Activated naive CD4-positive, alpha-beta T cell treated with anti-CD3 and anti-CD28 coated beads for 36 hours (primary cell): ENCODE results near the gene SHC2. TPM values are rescaled to one million over a fixed set of nuclear protein-coding genes. Genes with fewer than 3 reads are reported as not detected.

Experiments used
- CTCF ChIA-PET: fragments of 350-600 bp; sonication (Branson Sonifier 250); formaldehyde crosslinking; loops from one replicate; lab custom pipeline; 2021; ENCODE audit warnings: antibody characterized with exemption; lab: Charles Lee
- DNase-seq: peaks from one replicate; pipeline ENCODE4 v3.0.0-alpha.2; 2020
- H3K27ac Mint-ChIP-seq: one replicate; pipeline ENCODE4 v1.8.0; 2021; ENCODE audit warnings: mild to moderate bottlenecking, mixed read lengths
- H3K27me3 Mint-ChIP-seq: one replicate; pipeline ENCODE4 v1.8.0; 2021; ENCODE audit warnings: low read depth, mixed read lengths
- H3K36me3 Mint-ChIP-seq: one replicate; pipeline ENCODE4 v1.8.0; 2021; ENCODE audit warnings: low read depth, mixed read lengths
- H3K4me1 Mint-ChIP-seq: one replicate; pipeline ENCODE4 v1.8.0; 2021; ENCODE audit warnings: low read depth, mixed read lengths
- H3K4me3 Mint-ChIP-seq: one replicate; pipeline ENCODE4 v1.8.0; 2021; ENCODE audit warnings: mild to moderate bottlenecking, moderate library complexity, mixed read lengths
- H3K9me3 Mint-ChIP-seq: one replicate; pipeline ENCODE4 v1.8.0; 2021; ENCODE audit warnings: mixed read lengths
- intact Hi-C: fragments of 100-400 bp; cut with micrococcal nuclease; formaldehyde crosslinking; loops from one replicate; pipeline ENCODE4 v1.15.1; 2023
- total RNA-seq, 2 experiments: library from RNA; stranded (reverse); gene quantifications; one replicate each; pipeline ENCODE4 v1.2.3, GENCODE V29; 2021

Gene SHC2
- total RNA-seq, 2 experiments from 2014 or later, result not detected

DNA sequence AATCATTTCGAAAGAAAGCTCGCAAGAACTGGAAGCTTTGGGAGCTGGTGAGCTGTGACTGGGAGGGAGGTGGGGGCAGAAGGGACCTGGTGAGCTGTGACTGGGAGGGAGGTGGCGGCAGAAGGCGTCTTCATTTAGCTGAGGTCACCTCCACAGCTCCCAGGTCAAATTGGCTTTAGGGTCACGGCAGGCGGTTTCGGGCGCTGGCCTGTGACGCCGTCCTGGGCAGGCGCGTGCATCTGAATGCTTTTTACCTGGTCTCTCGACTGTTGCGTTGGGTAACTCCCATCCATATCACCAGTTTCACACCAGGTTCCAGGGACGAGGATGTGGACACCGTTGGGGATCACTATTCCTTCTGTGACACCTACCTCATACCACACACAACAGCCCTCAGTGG is 81.0 kb downstream of the SHC2 start:
- CTCF ChIA-PET, result no interaction called here
- no peak overlapping the region for H3K27ac Mint-ChIP-seq
- H3K27me3 Mint-ChIP-seq, result peaks cover 25% of the 10 kb centered on the region
- DNase-seq, result no peak
- peaks cover 24% of the 10 kb centered on the region for H3K4me1 Mint-ChIP-seq
- no peaks in the 10 kb centered on the region for H3K9me3 Mint-ChIP-seq
- H3K36me3 Mint-ChIP-seq, result no peaks in the 10 kb centered on the region
- intact Hi-C loops, result no loop called here
- H3K4me3 Mint-ChIP-seq, result no peak overlapping the region

- no peaks in the 10 kb centered on the region for H3K36me3 Mint-ChIP-seq
- no peak overlapping the region for H3K27ac Mint-ChIP-seq
- H3K27me3 Mint-ChIP-seq, result peaks cover 15% of the 10 kb centered on the region
- CTCF ChIA-PET, result no interaction called here
- H3K4me3 Mint-ChIP-seq, result no peak overlapping the region
- peaks cover 14% of the 10 kb centered on the region for H3K4me1 Mint-ChIP-seq
- intact Hi-C loops, result no loop called here
- H3K9me3 Mint-ChIP-seq, result no peaks in the 10 kb centered on the region
- no peak for DNase-seq
Observed at GRCh38 chr19:378706-379105, 82.1 kb downstream of the SHC2 start.

- Mint-ChIP-seq H3K36me3 (no peaks in the 10 kb centered on the region), H3K4me1 (peaks cover 7% of the 10 kb centered on the region), H3K4me3 (no peak overlapping the region), H3K27me3 (peaks cover 10% of the 10 kb centered on the region), H3K9me3 (no peaks in the 10 kb centered on the region), H3K27ac (no peak overlapping the region)
- CTCF ChIA-PET, result no interaction called here
- intact Hi-C loops, result no loop called here
- no peak for DNase-seq
Observed at GRCh38 chr19:377801-378581, 82.8 kb downstream of the SHC2 start.

DNA sequence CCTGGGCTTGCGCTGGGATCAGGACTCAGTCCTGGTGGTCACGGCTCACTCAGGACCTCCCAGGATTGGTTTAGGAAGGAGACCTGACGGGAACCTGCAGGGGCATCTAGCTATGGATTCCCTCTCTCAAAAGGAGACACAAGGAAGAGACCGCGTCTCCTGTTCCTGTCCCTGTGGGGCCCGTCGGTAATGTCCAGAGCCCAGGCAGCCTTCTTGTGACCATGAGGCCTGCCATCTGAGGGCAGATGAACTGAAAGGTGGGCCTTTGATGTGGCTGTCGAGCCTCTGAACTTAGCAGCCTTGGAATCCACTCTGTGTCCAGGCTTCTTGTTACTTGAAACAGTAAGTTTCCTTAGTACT is 84.7 kb downstream of the SHC2 start:
- intact Hi-C loops, result no loop called here
- Mint-ChIP-seq H3K4me3 (no peak overlapping the region), H3K9me3 (no peaks in the 10 kb centered on the region), H3K27ac (no peak overlapping the region), H3K27me3 (peaks cover 12% of the 10 kb centered on the region), H3K36me3 (no peaks in the 10 kb centered on the region), H3K4me1 (no peaks in the 10 kb centered on the region)
- DNase-seq, result no peak
- CTCF ChIA-PET, result no interaction called here

DNA sequence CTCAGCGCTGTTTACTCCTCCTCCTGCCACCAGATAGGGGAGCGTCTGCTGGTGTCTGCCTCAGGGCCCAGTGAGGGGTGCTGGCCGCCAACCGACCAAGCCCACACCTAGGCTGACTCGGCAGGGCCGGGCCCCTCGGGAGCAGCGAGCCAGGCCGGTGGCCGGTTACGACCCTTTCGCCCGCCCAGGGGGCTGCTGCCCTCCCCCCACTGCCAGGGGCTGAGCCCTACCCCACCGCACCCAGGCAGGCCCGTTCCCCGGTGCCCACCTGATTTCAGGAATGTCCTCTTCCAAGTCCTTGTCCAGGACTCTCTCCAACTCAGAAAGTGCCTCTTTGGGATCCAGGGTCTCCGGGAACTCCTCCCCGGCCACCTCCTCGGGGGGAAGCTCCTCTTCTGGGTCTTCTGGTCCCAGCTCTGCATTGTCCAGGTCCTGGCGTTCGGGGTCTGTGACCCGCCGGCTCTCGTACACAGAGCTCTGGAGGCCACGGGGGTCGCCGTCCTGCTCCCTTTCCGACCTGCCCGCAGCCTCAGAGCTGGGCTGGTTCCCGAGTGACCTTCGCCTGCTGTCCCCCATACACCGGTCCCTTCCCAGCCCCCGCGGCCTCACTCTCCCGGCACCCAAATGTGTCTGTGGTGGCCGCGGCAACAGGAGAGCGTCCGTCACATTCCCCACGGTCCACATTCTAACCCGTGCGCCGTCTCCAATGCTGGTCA is 85.3 kb downstream of the SHC2 start:
- CTCF ChIA-PET, result no interaction called here
- Mint-ChIP-seq H3K27me3 (peaks cover 12% of the 10 kb centered on the region), H3K9me3 (no peaks in the 10 kb centered on the region), H3K27ac (no peak overlapping the region), H3K4me1 (no peaks in the 10 kb centered on the region), H3K4me3 (no peak overlapping the region), H3K36me3 (no peaks in the 10 kb centered on the region)
- intact Hi-C loops, result no loop called here
- DNase-seq, result no peak

- no peaks in the 10 kb centered on the region for H3K9me3 Mint-ChIP-seq
- H3K4me3 Mint-ChIP-seq, result no peak overlapping the region
- peaks cover 12% of the 10 kb centered on the region for H3K27me3 Mint-ChIP-seq
- no peak overlapping the region for H3K27ac Mint-ChIP-seq
- CTCF ChIA-PET, result no interaction called here
- intact Hi-C loops, result no loop called here
- H3K36me3 Mint-ChIP-seq, result no peaks in the 10 kb centered on the region
- H3K4me1 Mint-ChIP-seq, result no peaks in the 10 kb centered on the region
- DNase-seq, result no peak
Observed at GRCh38 chr19:374886-375235, 86.0 kb downstream of the SHC2 start.

GRCh38 chr19:374183-374885 is 86.5 kb downstream of the SHC2 start:
- Mint-ChIP-seq H3K4me3 (no peak overlapping the region), H3K27ac (no peak overlapping the region), H3K9me3 (no peaks in the 10 kb centered on the region), H3K36me3 (no peaks in the 10 kb centered on the region), H3K4me1 (no peaks in the 10 kb centered on the region), H3K27me3 (peaks cover 12% of the 10 kb centered on the region)
- intact Hi-C loops, result no loop called here
- CTCF ChIA-PET, result no interaction called here
- DNase-seq, result no peak

DNA sequence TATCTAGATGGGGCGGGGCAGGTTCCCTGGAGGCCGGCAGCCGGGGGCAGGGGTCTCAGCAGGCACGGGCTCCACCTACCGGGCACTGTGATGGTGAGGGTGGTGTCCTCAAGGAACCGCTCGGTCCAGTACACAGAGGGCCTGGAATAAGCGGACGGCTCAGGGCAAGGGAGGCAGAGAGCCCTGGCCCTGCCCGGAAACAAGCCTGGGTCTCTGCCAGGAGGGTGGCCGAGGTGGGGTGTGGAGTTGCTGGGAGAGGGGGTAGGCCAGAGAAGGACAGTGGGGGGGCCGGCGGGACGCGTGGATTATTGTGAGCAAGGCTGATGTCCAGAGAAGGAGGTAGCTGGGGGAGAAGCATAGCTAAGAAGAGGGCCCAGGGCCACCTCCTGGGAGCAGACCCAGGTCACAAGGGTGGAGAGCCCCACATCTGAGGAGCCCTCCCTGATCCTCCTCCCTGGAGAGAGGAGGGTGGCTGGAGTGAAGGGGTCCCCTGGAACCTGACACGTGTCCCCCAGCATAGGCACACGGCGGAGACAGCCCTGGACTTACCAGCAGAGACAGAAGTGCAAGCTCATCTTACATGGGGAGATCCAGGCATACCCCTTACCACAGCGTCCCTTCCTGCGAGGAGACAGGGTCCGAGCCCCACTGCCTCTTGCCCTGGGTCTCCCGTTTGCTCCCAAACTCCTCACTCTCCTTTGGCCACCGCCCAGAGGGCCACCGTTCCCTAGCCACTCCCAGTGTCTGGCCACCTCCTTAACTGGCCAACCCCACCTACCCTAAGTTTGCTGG is 87.2 kb downstream of the SHC2 start:
- no peaks in the 10 kb centered on the region for H3K9me3 Mint-ChIP-seq
- peaks cover 17% of the 10 kb centered on the region for H3K27me3 Mint-ChIP-seq
- intact Hi-C loops, result no loop called here
- no peaks in the 10 kb centered on the region for H3K36me3 Mint-ChIP-seq
- CTCF ChIA-PET, result no interaction called here
- no peak for DNase-seq
- no peak overlapping the region for H3K4me3 Mint-ChIP-seq
- no peak overlapping the region for H3K27ac Mint-ChIP-seq
- H3K4me1 Mint-ChIP-seq, result no peaks in the 10 kb centered on the region

DNA sequence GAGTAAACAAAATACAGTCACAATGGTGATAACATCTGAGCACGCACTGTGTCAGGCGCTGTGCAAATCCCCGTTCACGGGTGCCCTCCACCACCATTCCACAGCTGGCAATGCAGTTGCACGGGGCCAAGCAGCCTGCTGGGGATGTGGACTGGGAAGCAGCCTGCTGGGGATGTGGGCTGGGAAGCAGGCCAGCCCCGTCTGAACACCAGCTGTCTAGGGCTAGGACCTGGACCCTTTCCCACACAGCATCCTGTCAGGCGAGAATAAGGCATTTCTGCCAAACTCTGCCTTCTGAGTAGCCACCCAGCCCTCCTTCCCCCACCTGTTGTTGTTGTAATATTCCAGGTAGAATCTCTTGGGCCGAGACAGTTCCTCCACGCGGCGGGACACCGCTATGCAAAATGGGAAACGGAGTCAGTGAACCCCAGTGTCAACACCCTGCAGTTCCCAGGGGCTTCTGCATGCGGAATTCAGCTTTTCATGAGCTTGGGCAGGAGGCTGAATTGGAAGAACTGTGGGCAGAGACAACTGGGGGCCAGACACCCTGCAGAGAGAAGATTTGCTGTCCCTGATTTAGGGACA is 88.4 kb downstream of the SHC2 start:
- intact Hi-C loops, result no loop called here
- no peak overlapping the region for H3K27ac Mint-ChIP-seq
- H3K9me3 Mint-ChIP-seq, result no peaks in the 10 kb centered on the region
- CTCF ChIA-PET, result no interaction called here
- H3K4me1 Mint-ChIP-seq, result no peaks in the 10 kb centered on the region
- no peak overlapping the region for H3K4me3 Mint-ChIP-seq
- H3K27me3 Mint-ChIP-seq, result peaks cover 13% of the 10 kb centered on the region
- no peaks in the 10 kb centered on the region for H3K36me3 Mint-ChIP-seq
- DNase-seq, result no peak

- Mint-ChIP-seq H3K4me3 (no peak overlapping the region), H3K4me1 (no peaks in the 10 kb centered on the region), H3K9me3 (no peaks in the 10 kb centered on the region), H3K27ac (no peak overlapping the region), H3K36me3 (no peaks in the 10 kb centered on the region), H3K27me3 (peaks cover 13% of the 10 kb centered on the region)
- CTCF ChIA-PET, result interaction anchor here (0.6 kb wide), 1 partner anchor 108 kb away, joined by 3 read pairs; no protein-coding TSS in a partner anchor
- intact Hi-C loops, result no loop called here
- DNase-seq, result no peak
Observed at GRCh38 chr19:371501-372168, 89.2 kb downstream of the SHC2 start.

- CTCF ChIA-PET, result no interaction called here
- intact Hi-C loops, result no loop called here
- Mint-ChIP-seq H3K4me1 (no peaks in the 10 kb centered on the region), H3K27ac (no peak overlapping the region), H3K27me3 (peaks cover 11% of the 10 kb centered on the region), H3K36me3 (no peaks in the 10 kb centered on the region), H3K9me3 (no peaks in the 10 kb centered on the region), H3K4me3 (no peak overlapping the region)
- no peak for DNase-seq
Observed at GRCh38 chr19:370641-371330, 90.0 kb downstream of the SHC2 start.
